Mesenchymal stem cell (in vitro differentiated cells and primary cell): ENCODE measurements around the gene CDHR3.

ENCODE experiments used
- DNase-seq: peaks from one replicate; pipeline ENCODE4 v3.0.0-alpha.2; 2013
- H2AFZ ChIP-seq: one replicate; pipeline ENCODE4 v1.6.1; 2013; ENCODE audit warnings: low read depth, mild to moderate bottlenecking, control low read depth, inconsistent platforms, low read length, moderate library complexity
- H2AK5ac ChIP-seq: 2 replicates; pipeline ENCODE4 v1.6.1; 2013; ENCODE audit warnings: low read length, moderate library complexity, mild to moderate bottlenecking, inconsistent platforms; ENCODE audit not compliant: severe bottlenecking
- H2BK120ac ChIP-seq: one replicate; pipeline ENCODE4 v1.6.1; 2013; ENCODE audit warnings: low read depth, mild to moderate bottlenecking, inconsistent platforms, low read length, moderate library complexity
- H2BK12ac ChIP-seq, 2 experiments: one replicate each; pipeline ENCODE4 v1.6.1; 2013; ENCODE audit warnings: inconsistent platforms in 2 of 2, low read length in 2 of 2, mild to moderate bottlenecking in 2 of 2, moderate library complexity in 2 of 2, control low read depth in 1 of 2
- H2BK15ac ChIP-seq: one replicate; pipeline ENCODE4 v1.6.1; 2013; ENCODE audit warnings: mild to moderate bottlenecking, low read depth, inconsistent platforms; ENCODE audit not compliant: poor library complexity, severe bottlenecking
- H2BK5ac ChIP-seq: 2 replicates; pipeline ENCODE4 v1.6.1; 2013; ENCODE audit warnings: low read depth, mild to moderate bottlenecking, low read length, control low read depth, inconsistent platforms; ENCODE audit not compliant: poor library complexity, severe bottlenecking
- H3K14ac ChIP-seq, 2 experiments: one replicate each; pipeline ENCODE4 v1.6.1; 2013; ENCODE audit warnings: inconsistent platforms in 2 of 2, low read length in 2 of 2, control low read depth in 1 of 2, mild to moderate bottlenecking in 1 of 2, moderate library complexity in 1 of 2
- H3K18ac ChIP-seq, 2 experiments: one replicate each; pipeline ENCODE4 v1.6.1; 2013; ENCODE audit warnings: inconsistent platforms in 2 of 2, low read length in 2 of 2, control low read depth in 1 of 2, low read depth in 1 of 2, mild to moderate bottlenecking in 1 of 2
- H3K23ac ChIP-seq, 2 experiments: one replicate each; pipeline ENCODE4 v1.6.1; 2013; ENCODE audit warnings: inconsistent platforms in 2 of 2, low read length in 2 of 2, mild to moderate bottlenecking in 2 of 2, moderate library complexity in 2 of 2, control low read depth in 1 of 2
- H3K27ac ChIP-seq: 2 replicates; pipeline ENCODE4 v1.5.1; 2013; ENCODE audit warnings: mild to moderate bottlenecking, moderate library complexity, low read length, control low read depth, inconsistent platforms; ENCODE audit not compliant: poor library complexity, severe bottlenecking
- H3K27me3 ChIP-seq, 2 experiments: 2 replicates each; pipeline versions ENCODE4 v1.6.1 to v1.7.0; 2013; ENCODE audit warnings: low read length in 2 of 2, mild to moderate bottlenecking in 2 of 2, moderate library complexity in 2 of 2, control low read depth in 1 of 2, inconsistent platforms in 1 of 2; ENCODE audit not compliant: control insufficient read depth in 1 of 2, insufficient read depth in 1 of 2
- H3K36me3 ChIP-seq, 2 experiments: 2 replicates each; pipeline versions ENCODE4 v1.6.1 to v1.7.0; 2013; ENCODE audit warnings: low read length in 2 of 2, control low read depth in 1 of 2, inconsistent platforms in 1 of 2, low read depth in 1 of 2, mild to moderate bottlenecking in 1 of 2; ENCODE audit not compliant: insufficient read depth in 2 of 2, control insufficient read depth in 1 of 2
- H3K4ac ChIP-seq, 2 experiments: one replicate each; pipeline ENCODE4 v1.6.1; 2013; ENCODE audit warnings: inconsistent platforms in 2 of 2, low read length in 2 of 2, mild to moderate bottlenecking in 2 of 2, moderate library complexity in 2 of 2, control low read depth in 1 of 2, low read depth in 1 of 2
- H3K4me1 ChIP-seq: 2 replicates; pipeline ENCODE4 v1.6.1; 2013; ENCODE audit warnings: low read depth, low read length, control low read depth; ENCODE audit not compliant: control insufficient read depth, insufficient read depth
- H3K4me2 ChIP-seq: 2 replicates; pipeline ENCODE4 v1.6.1; 2013; ENCODE audit warnings: low read length, mild to moderate bottlenecking, inconsistent platforms; ENCODE audit not compliant: poor library complexity, severe bottlenecking
- H3K4me3 ChIP-seq, 2 experiments: 2 replicates each; pipeline versions ENCODE4 v1.5.1 to v1.7.0; 2013; ENCODE audit warnings: low read length in 2 of 2, mild to moderate bottlenecking in 2 of 2, control low read depth in 1 of 2, low read depth in 1 of 2; ENCODE audit not compliant: insufficient read depth in 1 of 2
- H3K79me1 ChIP-seq: replicated peaks from 2 replicates; pipeline ENCODE4 v1.6.1; 2013; ENCODE audit warnings: mild to moderate bottlenecking, control low read depth, low read length, inconsistent platforms; ENCODE audit not compliant: poor library complexity, severe bottlenecking
- H3K9ac ChIP-seq: 2 replicates; pipeline ENCODE4 v1.7.0; 2013; ENCODE audit warnings: mild to moderate bottlenecking, low read length, moderate library complexity
- H3K9me3 ChIP-seq: 2 replicates; pipeline ENCODE4 v1.7.0; 2013; ENCODE audit warnings: mild to moderate bottlenecking, low read length; ENCODE audit not compliant: control insufficient read depth
- H4K8ac ChIP-seq: one replicate; pipeline ENCODE4 v1.6.1; 2013; ENCODE audit warnings: inconsistent platforms, mild to moderate bottlenecking, low read length, moderate library complexity
- H4K91ac ChIP-seq: one replicate; pipeline ENCODE4 v1.6.1; 2013; ENCODE audit warnings: mild to moderate bottlenecking, low read length, inconsistent platforms
- WGBS: methylation state at CpG from one replicate; pipeline ENCODE4 v1.1.7; 2013; ENCODE audit warnings: mixed read lengths; 5-methylcytosine and 5-hydroxymethylcytosine counted together

Gene CDHR3

DNA sequence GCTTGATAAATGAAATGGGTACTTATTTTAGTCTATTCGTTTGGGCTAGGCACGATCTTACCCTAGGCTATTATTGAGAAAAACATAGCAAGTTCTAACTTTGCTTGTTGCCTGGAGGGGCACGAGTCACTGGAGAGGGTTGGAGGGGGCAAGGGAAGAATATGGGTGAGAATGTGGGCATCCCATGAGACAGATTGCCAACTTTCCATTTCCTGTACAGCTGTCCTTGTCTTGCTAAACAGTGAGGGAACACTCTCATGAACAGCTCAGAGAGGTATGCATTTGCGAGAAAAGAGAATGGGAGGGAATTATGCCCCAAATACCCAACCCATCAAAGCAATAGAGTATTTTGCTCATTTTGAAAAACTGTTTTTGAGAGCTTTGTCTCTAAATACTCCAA lies 9.2 kb downstream of the CDHR3 start:
- Histone ChIP-seq H3K4me2 (no peak overlapping the region), H2AK5ac (no peak overlapping the region), H3K14ac (no peak overlapping the region), H2BK15ac (no peak overlapping the region), H2AFZ (no peak overlapping the region), H2BK5ac (no peak overlapping the region), H3K4me1 (no peaks in the 10 kb centered on the region), H2BK12ac (no peak overlapping the region), H4K8ac (no peak overlapping the region), H4K91ac (no peak overlapping the region), H3K36me3 (no peaks in the 10 kb centered on the region), H3K9ac (no peak overlapping the region), H3K27ac (no peak overlapping the region), H3K18ac (no peak overlapping the region), H3K27me3 (peaks cover 0 to 31% of the 10 kb centered on the region in 2 experiments), H3K79me1 (no peaks in the 10 kb centered on the region), H3K4ac (no peak overlapping the region), H3K4me3 (no peak overlapping the region), H2BK120ac (no peak overlapping the region), H3K23ac (no peak overlapping the region), H3K9me3 (no peaks in the 10 kb centered on the region)
- WGBS, result 72% methylated on average over 3 of the region's 4 CpGs
- DNase-seq, result peak; percentile 20

- Histone ChIP-seq H3K23ac (no peak overlapping the region), H4K91ac (no peak overlapping the region), H3K4me3 (no peak overlapping the region), H3K27me3 (peaks cover 0 to 34% of the 10 kb centered on the region in 2 experiments), H4K8ac (no peak overlapping the region), H3K36me3 (no peaks in the 10 kb centered on the region), H3K4me2 (no peak overlapping the region), H3K4ac (no peak overlapping the region), H3K27ac (no peak overlapping the region), H3K9me3 (no peaks in the 10 kb centered on the region), H3K79me1 (no peaks in the 10 kb centered on the region), H2BK120ac (no peak overlapping the region), H3K14ac (no peak overlapping the region), H2AFZ (no peak overlapping the region), H2BK5ac (no peak overlapping the region), H3K9ac (no peak overlapping the region), H2BK12ac (no peak overlapping the region), H2AK5ac (no peak overlapping the region), H3K4me1 (no peaks in the 10 kb centered on the region), H2BK15ac (no peak overlapping the region), H3K18ac (no peak overlapping the region)
- WGBS, result 90% methylated on average over 5 of the region's 5 CpGs
- DNase-seq, result no peak
These were observed 11.4 kb downstream of the CDHR3 start for GRCh38 chr7:105974471-105974870.

DNA sequence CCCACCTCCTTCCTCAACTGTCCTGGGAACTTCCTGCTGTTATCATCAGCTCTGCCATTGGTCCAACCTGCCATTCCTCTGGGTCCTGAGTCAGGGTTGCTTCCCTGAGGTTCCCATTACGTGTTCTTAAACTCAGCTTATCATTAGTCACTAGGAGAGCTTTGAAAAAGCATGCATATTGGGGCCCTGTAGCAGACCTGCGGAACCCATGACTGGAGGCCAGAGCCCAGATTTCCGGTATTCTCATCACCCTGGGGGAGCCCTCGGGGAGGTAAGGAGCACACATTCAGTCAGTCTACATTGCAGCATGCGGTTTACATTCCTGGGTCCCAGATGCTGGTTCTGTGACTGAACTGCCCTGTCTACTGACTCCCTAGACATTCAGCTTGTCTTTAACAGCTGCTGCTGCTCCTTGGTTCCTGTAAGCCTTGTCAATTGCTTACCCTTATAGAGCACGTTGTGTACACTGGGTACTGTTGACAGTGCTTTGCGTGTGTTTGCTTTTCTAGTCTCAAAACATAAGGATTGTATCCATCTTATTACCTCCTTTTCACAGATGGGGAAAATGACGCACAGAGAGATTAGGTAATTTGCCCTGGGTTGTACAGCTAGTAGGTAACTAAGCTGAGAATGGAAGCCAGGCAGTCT lies 12.8 kb downstream of the CDHR3 start:
- Histone ChIP-seq H2BK120ac (no peak overlapping the region), H3K4me3 (no peak overlapping the region), H3K9me3 (no peaks in the 10 kb centered on the region), H3K9ac (no peak overlapping the region), H4K8ac (no peak overlapping the region), H3K4me2 (no peak overlapping the region), H3K79me1 (no peaks in the 10 kb centered on the region), H2BK12ac (no peak overlapping the region), H3K23ac (no peak overlapping the region), H3K18ac (peak overlapping the region in 1 of 2 experiments; percentile 37), H2AFZ (no peak overlapping the region), H3K4me1 (no peaks in the 10 kb centered on the region), H3K14ac (no peak overlapping the region), H3K36me3 (no peaks in the 10 kb centered on the region), H3K27me3 (peaks cover 0 to 31% of the 10 kb centered on the region in 2 experiments), H3K27ac (no peak overlapping the region), H2BK15ac (no peak overlapping the region), H4K91ac (no peak overlapping the region), H2BK5ac (no peak overlapping the region), H2AK5ac (no peak overlapping the region), H3K4ac (no peak overlapping the region)
- DNase-seq, result peak; percentile 93
- WGBS, result 69% methylated on average over 7 of the region's 8 CpGs

GRCh38 chr7:105976868-105977267 lies 13.8 kb downstream of the CDHR3 start:
- Histone ChIP-seq H3K9ac (no peak overlapping the region), H3K18ac (no peak overlapping the region), H3K14ac (no peak overlapping the region), H3K79me1 (no peaks in the 10 kb centered on the region), H3K27ac (no peak overlapping the region), H2AFZ (no peak overlapping the region), H2AK5ac (no peak overlapping the region), H4K8ac (no peak overlapping the region), H2BK5ac (no peak overlapping the region), H3K4me2 (no peak overlapping the region), H3K23ac (no peak overlapping the region), H2BK12ac (no peak overlapping the region), H3K27me3 (peaks cover 0 to 34% of the 10 kb centered on the region in 2 experiments), H3K4me1 (no peaks in the 10 kb centered on the region), H3K4ac (no peak overlapping the region), H4K91ac (no peak overlapping the region), H2BK15ac (no peak overlapping the region), H3K9me3 (no peaks in the 10 kb centered on the region), H3K36me3 (no peaks in the 10 kb centered on the region), H2BK120ac (no peak overlapping the region), H3K4me3 (no peak overlapping the region)
- no peak for DNase-seq
- WGBS, result over 99% methylated on average over 2 of the region's 4 CpGs
